ENCODE data around the gene USP40. TPM values are rescaled to one million over a fixed set of nuclear protein-coding genes. Genes with fewer than 3 reads are reported as not detected.

The USP40 gene
- total RNA-seq, 1 experiment from 2014 or later: 34.9 TPM

DNA sequence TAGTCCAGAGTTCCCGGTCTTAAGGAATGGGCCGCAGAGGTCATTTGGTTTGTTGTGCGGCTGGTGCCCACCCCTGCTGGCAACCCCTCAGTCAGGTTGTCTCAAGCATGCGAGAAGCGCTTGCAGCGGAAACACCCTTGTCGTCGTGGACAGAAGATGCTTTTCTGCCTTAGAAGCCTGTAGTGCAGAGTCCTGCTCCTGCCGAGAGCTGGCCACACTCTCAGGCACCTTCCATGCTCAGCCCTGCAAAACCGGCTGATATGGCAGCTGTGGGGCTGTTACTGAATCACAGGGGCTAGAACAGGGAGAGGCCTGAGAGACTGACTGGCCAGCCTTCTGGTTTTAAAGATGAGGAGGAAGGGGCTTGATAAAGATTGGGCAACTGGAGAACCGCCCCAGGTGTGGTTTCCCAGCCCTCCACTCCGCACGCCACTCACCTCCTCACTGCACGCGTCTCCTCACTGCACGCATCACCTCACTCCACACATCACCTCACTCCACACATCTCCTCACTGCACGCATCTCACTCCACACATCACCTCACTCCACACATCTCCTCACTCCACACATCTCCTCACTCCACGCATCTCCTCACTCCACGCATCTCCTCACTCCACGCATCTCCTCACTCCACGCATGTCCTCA is 103.6 kb downstream of the USP40 start:
- H3K27ac ChIP-seq (ENCODE audit: low read depth, low read length): no peak overlapping the region
- H3K27me3 ChIP-seq (ENCODE audit: insufficient read depth, low read length): no peaks in the 10 kb centered on the region
- H3K79me2 ChIP-seq (ENCODE audit: insufficient read depth, low read length): no peaks in the 10 kb centered on the region
- BruUV-seq (replicated peaks): no TSS peak
- peaks cover 18 to 19% of the 10 kb centered on the region in 2 experiments for H3K36me3 ChIP-seq (ENCODE audit: control insufficient read depth in 1 of 2, insufficient read depth in 2 of 2, low read length in 2 of 2)
- no peaks in the 10 kb centered on the region for H3K4me1 ChIP-seq (ENCODE audit: control insufficient read depth in 1 of 2, insufficient read depth in 2 of 2, low read length in 2 of 2)
- H3K9me3 ChIP-seq (ENCODE audit: control insufficient read depth in 1 of 2, insufficient read depth in 1 of 2, low read depth in 1 of 2, low read length in 2 of 2): no peaks in the 10 kb centered on the region
- no peaks in the 10 kb centered on the region for H4K20me1 ChIP-seq (ENCODE audit: insufficient read depth)
- H2AFZ ChIP-seq (ENCODE audit: low read depth, low read length, poor library complexity, severe bottlenecking): no peak overlapping the region
- no peak overlapping the region for H3K4me2 ChIP-seq (ENCODE audit: low read length)
- H3K4me3 ChIP-seq (replicated peaks in 1 of 2; ENCODE audit: low read depth in 1 of 2, low read length in 2 of 2): no peak overlapping the region
- CTCF ChIA-PET: no interaction called here
- no peaks in the 10 kb centered on the region for H3K9me2 ChIP-seq (ENCODE audit: insufficient read depth)
- RAD21 ChIA-PET (ENCODE audit: low non-redundant PET in 1 of 2, low total read pairs in 2 of 2, uncharacterized antibody in 2 of 2, unreplicated experiment in 2 of 2): no interaction called here
- intact Hi-C loops (cut with micrococcal nuclease): no loop called here
- no peak overlapping the region for H3K9ac ChIP-seq (ENCODE audit: low read length)
- POLR2A ChIA-PET: no interaction called here
- TF ChIP-seq, protein P1, sequence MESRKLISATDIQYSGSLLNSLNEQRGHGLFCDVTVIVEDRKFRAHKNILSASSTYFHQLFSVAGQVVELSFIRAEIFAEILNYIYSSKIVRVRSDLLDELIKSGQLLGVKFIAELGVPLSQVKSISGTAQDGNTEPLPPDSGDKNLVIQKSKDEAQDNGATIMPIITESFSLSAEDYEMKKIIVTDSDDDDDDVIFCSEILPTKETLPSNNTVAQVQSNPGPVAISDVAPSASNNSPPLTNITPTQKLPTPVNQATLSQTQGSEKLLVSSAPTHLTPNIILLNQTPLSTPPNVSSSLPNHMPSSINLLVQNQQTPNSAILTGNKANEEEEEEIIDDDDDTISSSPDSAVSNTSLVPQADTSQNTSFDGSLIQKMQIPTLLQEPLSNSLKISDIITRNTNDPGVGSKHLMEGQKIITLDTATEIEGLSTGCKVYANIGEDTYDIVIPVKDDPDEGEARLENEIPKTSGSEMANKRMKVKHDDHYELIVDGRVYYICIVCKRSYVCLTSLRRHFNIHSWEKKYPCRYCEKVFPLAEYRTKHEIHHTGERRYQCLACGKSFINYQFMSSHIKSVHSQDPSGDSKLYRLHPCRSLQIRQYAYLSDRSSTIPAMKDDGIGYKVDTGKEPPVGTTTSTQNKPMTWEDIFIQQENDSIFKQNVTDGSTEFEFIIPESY (IDR thresholded peaks at IDR 0.05; ENCODE audit: extremely low read depth, insufficient replicate concordance, low read length): no peak
- TF ChIP-seq RAD21 (IDR thresholded peaks at IDR 0.05; ENCODE audit: low read depth): no peak
- TF ChIP-seq TCF7L2 (IDR thresholded peaks at IDR 0.05; ENCODE audit: borderline replicate concordance, extremely low read depth, insufficient read depth, insufficient read length): no peak
- no peak for TF ChIP-seq POLR2A (IDR thresholded peaks at IDR 0.05; ENCODE audit: borderline replicate concordance, extremely low read depth, insufficient read depth, insufficient read length)
- TF ChIP-seq REST (IDR thresholded peaks at IDR 0.05; ENCODE audit: low read depth): no peak
- TF ChIP-seq CBX3 (IDR thresholded peaks at IDR 0.05; ENCODE audit: low read depth): no peak
- TF ChIP-seq SP1 (IDR thresholded peaks at IDR 0.05; ENCODE audit: low read depth): no peak
- TF ChIP-seq MAX (IDR thresholded peaks at IDR 0.05): no peak
- DNase-seq (ENCODE audit: low read depth, low spot score): no peak
- no peak for ATAC-seq

Data from HCT116 (cell line).